ENCODE data around the gene MCF2L.

Gene MCF2L

DNA sequence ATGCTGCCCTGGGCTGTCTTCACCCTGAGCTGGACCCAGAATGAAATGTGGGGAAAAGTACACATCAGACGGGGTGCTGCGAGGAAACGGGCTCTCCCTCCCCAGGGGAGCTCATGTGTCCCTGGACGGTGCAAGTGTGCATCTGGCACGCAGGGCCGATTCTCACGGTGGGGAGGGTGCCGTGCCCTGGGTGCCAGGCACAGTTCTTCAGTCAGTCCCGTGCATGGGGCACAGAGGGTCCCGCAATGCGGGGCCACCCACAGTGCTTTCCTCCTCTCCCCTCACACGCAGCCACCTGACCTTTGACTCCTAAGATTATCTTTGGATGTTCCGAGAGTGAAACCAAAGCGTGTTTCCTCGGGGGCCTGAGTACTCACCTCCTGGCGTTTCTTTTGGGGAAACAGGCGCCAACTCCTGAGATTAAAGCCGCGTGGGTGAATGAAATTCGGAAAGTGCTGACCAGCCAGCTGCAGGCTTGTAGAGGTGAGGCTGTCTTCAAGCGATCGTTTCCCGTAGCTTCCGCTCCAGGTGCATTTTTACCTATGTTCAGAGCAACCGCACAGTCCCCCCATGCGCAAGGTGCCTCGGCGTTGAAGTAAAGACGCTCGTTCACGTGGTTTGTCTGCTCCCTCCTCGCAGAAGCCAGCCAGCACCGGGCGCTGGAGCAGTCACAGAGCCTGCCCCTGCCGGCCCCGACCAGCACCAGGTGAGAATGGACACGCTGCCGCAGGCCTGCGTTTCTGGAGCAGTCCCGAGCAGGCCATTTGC, 119.1 kb downstream of the MCF2L start:
- H3K27ac Mint-ChIP-seq: no peak overlapping the region
- H3K4me3 Mint-ChIP-seq: no peak overlapping the region
- no peaks in the 10 kb centered on the region for H3K4me1 Mint-ChIP-seq (ENCODE audit: low read depth)
- no peaks in the 10 kb centered on the region for H3K9me3 Mint-ChIP-seq
- no peaks in the 10 kb centered on the region for H3K36me3 Mint-ChIP-seq (ENCODE audit: low read depth)
- H3K27me3 Mint-ChIP-seq: no peaks in the 10 kb centered on the region

DNA sequence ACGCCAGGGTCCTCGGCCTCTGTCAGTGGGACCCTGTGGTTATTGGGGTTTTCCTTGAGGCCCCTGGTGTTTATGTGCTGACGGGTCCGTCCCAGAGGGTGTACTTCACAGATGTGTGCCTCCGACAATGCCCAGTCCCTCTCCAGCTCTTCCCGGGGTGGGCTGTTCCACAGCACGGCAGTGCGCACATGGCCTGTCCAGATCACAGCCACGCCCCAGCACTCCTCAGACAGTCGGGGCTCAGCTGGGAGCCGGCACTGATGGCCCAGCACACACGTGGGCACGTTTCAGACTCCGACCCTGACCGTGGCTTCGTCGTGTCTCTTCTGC, 119.6 kb downstream of the MCF2L start:
- no peaks in the 10 kb centered on the region for H3K4me1 Mint-ChIP-seq (ENCODE audit: low read depth)
- no peaks in the 10 kb centered on the region for H3K36me3 Mint-ChIP-seq (ENCODE audit: low read depth)
- H3K27me3 Mint-ChIP-seq: no peaks in the 10 kb centered on the region
- H3K27ac Mint-ChIP-seq: no peak overlapping the region
- no peaks in the 10 kb centered on the region for H3K9me3 Mint-ChIP-seq
- H3K4me3 Mint-ChIP-seq: no peak overlapping the region

DNA sequence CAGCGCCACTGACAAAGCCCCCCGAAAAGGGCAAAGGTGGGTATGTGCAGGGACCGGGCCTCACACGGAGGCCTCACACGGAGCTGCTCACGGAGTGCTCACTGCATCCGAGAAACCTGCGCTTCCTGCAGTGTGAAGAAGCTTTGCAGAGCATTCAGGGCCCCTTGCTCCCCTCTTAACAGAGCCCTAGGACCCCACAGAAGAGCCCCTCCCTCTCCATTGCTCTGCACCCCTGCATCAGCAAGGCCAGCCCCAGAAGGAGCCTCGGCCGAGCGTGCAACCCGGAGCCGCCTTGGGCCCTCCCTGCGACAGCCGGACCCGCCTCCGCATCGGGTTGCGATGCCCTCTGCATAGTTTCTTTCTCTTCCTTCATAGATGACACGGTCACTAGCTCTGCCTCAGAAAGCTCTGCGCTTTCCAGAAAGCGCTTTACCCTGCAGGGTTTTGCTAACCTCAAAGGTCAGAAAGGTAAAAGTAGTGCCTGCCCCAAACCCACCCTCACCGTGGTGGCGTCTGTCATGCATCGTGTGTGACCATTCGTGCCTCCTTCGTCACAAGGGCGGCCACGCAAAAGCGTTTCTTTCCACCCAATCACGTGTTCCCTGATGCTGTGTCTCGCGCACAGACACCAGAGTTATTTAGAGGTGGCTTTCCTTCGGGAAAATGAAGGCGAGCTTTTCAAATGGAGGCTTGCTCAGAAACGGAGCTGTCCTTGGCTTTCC, 120.8 kb downstream of the MCF2L start:
- H3K4me1 Mint-ChIP-seq (ENCODE audit: low read depth): no peaks in the 10 kb centered on the region
- H3K36me3 Mint-ChIP-seq (ENCODE audit: low read depth): no peaks in the 10 kb centered on the region
- H3K27ac Mint-ChIP-seq: no peak overlapping the region
- H3K4me3 Mint-ChIP-seq: no peak overlapping the region
- H3K27me3 Mint-ChIP-seq: no peaks in the 10 kb centered on the region
- no peaks in the 10 kb centered on the region for H3K9me3 Mint-ChIP-seq

DNA sequence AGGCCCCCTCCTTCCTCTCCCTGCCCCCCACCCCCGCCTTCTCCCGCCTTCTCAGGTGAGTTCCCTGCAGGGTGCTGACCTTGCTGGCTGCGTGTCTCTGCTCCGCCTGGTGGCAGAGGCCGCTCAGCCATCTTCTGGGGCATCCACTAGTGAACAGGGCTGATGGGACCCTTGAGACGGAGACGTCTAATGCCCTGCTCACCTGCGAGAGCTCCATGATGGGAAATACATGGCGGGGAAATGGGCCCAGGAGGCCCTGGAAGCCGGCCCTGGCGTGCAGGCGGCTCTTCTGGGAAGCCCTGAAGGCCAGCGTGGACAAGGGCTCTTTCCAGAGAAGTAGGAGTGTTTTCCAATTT, 121.4 kb downstream of the MCF2L start:
- Mint-ChIP-seq H3K4me3 (no peak overlapping the region), H3K9me3 (no peaks in the 10 kb centered on the region), H3K27ac (no peak overlapping the region), H3K36me3 (ENCODE audit: low read depth) (no peaks in the 10 kb centered on the region), H3K4me1 (ENCODE audit: low read depth) (no peaks in the 10 kb centered on the region), H3K27me3 (no peaks in the 10 kb centered on the region)

DNA sequence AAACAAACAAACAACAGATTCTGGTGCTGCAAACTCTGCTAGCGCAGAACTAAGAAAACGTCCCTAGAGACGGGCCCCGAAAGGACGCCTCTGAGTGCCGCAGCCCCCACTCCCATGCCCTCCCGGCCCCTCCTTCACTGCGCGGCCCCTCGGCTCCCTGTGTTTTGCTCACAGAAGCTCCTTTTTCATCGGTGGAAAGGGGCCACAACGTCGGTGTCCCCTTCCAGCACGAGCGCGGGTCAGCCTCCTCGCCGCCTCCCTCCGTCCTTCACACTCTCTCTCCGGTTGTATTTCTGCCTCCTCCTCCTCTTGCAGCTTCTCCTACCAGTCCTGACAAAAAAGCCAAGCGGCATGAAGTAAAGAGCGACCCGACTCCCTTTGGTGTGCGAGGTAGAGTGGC, 121.8 kb downstream of the MCF2L start:
- H3K9me3 Mint-ChIP-seq: no peaks in the 10 kb centered on the region
- no peak overlapping the region for H3K27ac Mint-ChIP-seq
- no peaks in the 10 kb centered on the region for H3K36me3 Mint-ChIP-seq (ENCODE audit: low read depth)
- no peaks in the 10 kb centered on the region for H3K27me3 Mint-ChIP-seq
- no peak overlapping the region for H3K4me3 Mint-ChIP-seq
- no peaks in the 10 kb centered on the region for H3K4me1 Mint-ChIP-seq (ENCODE audit: low read depth)

DNA sequence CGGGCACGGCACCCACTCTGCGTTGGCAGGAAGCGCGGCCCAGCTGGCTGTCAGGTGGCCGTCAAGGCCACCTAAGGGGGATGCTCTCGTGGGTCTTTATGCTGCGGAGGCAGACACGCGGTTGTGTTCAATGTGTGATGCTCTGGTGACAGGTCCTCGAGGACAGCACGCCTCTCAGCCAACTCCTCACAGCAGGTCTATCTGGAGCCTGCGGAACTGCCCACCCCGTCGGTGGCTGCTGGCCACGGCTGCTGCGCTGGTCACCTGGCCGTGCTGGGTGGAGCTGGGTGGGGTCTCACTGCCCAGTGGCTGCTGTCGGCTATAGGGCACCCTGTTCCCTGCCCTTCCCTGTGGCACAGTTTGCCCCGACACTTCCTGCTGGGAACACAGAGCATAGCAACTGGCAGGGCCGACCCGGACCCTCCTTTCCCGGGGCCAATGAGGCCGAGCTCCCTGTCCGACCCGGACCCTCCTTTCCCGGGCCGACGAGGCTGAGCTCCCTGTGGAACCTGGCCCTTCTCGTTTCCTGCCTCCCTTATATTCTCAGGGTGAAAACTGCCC, 122.3 kb downstream of the MCF2L start:
- H3K27me3 Mint-ChIP-seq: no peaks in the 10 kb centered on the region
- H3K27ac Mint-ChIP-seq: no peak overlapping the region
- no peaks in the 10 kb centered on the region for H3K4me1 Mint-ChIP-seq (ENCODE audit: low read depth)

DNA sequence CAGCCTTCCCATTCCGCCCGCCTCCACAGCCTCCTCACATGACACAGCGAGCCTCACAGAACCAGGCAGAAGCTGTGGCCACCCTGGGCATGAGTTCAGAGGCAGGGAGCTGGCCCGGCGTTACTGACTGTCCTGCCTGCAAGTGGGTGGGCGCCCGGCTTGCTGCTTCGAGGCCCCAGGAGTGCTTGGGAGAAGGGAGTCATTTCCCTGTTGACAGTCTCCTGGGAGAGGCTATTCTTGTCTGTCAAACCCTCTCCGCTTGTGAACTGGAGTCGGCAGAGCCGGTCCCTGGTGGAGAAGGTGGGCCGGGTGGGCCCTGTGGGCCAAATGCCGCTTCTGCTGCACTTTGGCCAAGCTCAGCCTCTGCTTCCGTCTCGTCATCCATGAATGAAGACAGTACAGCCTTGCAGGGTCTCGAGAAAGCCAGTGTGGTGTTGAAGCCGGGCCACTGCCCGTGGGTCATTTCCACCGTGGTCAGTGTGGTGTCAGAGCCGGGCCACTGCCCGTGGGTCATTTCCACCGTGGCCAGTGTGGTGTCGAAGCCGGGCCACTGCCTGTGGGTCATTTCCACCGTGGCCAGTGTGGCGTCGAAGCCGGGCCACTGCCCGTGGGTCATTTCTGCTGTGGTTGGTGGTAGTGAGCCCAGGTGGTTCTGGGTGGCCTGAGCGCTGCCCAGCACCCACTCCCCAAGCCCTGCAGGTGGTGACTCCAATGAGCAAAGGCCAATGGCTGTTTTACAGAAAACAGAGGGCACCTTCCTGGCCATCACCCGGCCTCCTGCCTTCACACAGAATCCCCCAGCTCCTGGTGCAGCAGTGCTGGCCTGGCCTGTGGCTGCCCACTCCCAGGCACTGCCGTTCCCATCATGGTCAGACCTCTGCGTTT, 123.1 kb downstream of the MCF2L start:
- H3K36me3 Mint-ChIP-seq (ENCODE audit: low read depth): no peaks in the 10 kb centered on the region
- H3K27me3 Mint-ChIP-seq: no peaks in the 10 kb centered on the region
- H3K4me3 Mint-ChIP-seq: no peak overlapping the region
- no peaks in the 10 kb centered on the region for H3K9me3 Mint-ChIP-seq
- no peaks in the 10 kb centered on the region for H3K4me1 Mint-ChIP-seq (ENCODE audit: low read depth)
- H3K27ac Mint-ChIP-seq: no peak overlapping the region

More for the DNA sequence above, 122.3 kb downstream of the MCF2L start:
- H3K36me3 Mint-ChIP-seq (ENCODE audit: low read depth): no peaks in the 10 kb centered on the region
- no peak overlapping the region for H3K4me3 Mint-ChIP-seq
- H3K9me3 Mint-ChIP-seq: no peaks in the 10 kb centered on the region

DNA sequence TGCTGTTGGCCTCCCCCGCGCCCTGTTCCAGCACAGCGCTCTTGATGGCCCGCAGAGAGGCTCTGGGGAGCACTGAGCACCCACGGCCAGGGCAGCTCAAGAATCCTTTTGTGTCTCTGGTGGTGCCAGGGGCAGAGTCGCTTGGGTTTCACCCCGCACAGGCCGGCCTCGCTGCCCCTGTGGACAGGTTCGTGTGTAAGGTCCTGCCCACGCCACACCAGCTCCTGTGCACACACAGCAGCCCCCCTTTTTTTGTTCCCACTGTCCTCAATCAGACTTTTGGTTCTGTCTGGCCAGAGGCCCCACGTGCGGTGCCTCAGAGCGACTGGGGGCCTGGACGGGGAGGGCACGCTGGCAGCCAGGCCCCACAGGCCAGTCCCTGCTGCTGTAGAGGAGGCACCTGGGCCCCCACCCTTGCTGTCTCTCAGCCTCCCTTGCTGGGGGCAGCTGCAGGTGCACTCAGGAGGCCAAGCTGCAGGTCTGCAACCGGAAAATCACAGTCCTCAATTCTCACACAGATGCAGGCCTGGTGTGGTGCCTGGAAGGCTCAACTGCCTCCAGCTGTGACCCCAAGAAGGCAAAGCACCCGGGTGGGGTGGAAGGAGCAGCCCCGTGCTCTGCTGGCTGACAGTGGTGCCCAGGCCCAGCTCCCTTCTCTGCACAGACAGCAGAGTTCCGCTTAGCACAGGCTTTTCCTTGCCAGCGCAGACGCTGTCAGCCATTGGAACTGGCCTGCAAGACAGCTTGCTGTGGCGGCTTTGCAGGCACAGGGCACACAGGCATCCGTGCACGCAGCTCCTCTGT, 124.0 kb downstream of the MCF2L start:
- Mint-ChIP-seq H3K27me3 (no peaks in the 10 kb centered on the region), H3K9me3 (no peaks in the 10 kb centered on the region), H3K36me3 (ENCODE audit: low read depth) (no peaks in the 10 kb centered on the region), H3K27ac (no peak overlapping the region), H3K4me1 (ENCODE audit: low read depth) (no peaks in the 10 kb centered on the region), H3K4me3 (no peak overlapping the region)

DNA sequence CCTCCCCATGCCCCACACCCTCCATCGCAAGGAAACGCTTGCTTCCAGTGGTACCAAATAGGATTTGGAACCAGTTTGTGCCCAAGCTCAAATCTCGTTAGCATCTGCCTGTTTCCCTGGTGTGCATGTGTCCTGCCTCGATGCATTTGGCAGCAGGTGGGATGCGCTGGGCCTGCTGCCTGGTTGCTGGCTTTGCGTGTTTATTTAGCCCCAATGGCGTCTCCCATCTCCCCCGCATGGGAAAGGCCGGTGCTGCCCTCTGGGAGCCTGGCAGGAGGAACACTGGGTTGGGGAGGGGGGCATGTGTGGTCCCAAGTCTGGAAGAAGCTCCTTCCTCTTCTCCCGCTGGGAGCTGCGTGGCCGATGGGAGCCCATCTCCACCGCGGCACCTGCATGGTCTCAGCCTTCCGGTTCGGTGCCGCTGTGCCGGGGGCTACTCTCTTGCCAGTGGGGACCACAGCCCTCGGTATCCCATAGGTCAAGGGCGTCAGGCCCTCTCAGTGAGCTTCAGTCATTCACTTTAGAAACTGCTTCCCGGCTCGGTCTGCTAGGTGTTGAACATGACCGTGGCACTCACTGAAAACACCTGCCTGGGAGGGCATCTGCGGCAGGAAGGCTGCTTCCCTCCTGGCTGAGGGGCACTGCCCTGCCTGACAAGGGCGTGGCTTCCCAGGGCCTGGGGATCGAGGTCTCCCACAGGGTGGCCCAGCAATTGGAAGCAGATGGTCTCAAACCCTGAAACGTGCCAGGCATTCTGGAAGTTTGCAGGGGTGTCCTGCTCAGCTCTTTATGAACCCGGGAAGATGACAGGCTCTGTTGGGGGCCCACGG, 124.8 kb downstream of the MCF2L start:
- Mint-ChIP-seq H3K27me3 (no peaks in the 10 kb centered on the region), H3K27ac (no peak overlapping the region), H3K9me3 (no peaks in the 10 kb centered on the region), H3K4me1 (ENCODE audit: low read depth) (no peaks in the 10 kb centered on the region), H3K4me3 (no peak overlapping the region), H3K36me3 (ENCODE audit: low read depth) (no peaks in the 10 kb centered on the region)

DNA sequence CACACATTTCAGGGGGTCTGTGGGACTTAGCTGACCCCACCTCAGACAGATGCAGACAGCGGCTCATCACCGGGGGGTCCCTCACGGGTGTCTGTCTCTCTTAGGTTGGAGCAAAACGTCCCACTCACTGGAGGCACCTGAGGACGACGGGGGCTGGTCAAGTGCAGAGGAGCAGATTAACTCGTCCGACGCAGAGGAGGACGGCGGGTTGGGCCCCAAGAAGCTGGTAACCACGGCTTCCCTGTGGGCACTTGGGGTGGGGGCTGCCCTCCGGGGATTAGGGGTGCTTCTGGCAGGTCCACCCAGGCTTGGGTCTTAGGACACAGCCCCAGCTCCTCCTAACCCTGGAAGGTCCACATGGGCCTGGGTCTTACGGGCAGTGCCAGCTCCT, 125.4 kb downstream of the MCF2L start:
- H3K27ac Mint-ChIP-seq: no peak overlapping the region
- H3K27me3 Mint-ChIP-seq: no peaks in the 10 kb centered on the region
- H3K4me1 Mint-ChIP-seq (ENCODE audit: low read depth): no peaks in the 10 kb centered on the region
- no peaks in the 10 kb centered on the region for H3K36me3 Mint-ChIP-seq (ENCODE audit: low read depth)
- no peak overlapping the region for H3K4me3 Mint-ChIP-seq
- no peaks in the 10 kb centered on the region for H3K9me3 Mint-ChIP-seq

DNA sequence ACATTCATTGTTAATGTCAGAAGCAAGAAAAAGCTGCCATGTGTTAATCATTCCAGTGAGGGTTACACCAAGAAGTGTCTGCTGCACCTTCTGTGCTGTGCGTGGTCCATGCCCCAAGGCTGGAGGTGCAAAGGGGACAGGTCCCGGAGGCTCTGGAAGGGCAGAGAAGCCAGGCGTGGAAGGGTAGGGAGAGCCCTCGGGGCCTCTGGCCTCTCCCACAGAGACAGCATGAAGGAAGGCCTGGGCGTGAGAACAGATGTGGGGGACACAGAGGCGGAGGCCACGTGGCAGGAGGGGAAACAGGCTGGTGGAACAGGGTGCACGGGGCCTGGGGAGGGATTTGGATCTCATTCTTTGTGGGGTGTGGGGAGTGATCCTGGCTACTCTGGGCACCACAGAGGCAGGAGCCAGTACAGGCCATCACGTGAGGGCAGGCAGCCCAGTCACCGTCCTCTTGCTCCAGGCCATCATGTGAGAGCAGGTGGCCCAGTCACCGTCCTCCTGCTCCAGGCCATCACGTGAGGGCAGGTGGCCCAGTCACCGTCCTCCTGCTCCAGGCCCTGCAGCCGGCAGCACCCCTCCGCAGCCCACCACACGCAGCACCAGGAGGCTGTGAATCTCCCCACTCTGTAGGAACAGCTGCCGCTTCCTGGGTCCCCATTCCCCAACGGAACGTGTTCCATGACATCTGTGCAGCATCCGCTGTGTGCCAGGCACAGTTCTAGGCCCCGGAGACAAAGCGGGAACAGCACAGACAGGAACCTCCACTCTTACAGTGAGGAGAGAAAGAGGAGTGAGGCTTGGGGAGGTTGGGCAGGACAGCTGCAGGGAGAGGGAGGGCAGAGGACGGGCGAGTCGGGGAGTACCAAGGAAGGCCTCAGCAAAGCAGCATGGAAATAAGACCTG, 126.4 kb downstream of the MCF2L start:
- Mint-ChIP-seq H3K4me3 (no peak overlapping the region), H3K9me3 (no peaks in the 10 kb centered on the region), H3K27me3 (no peaks in the 10 kb centered on the region), H3K4me1 (ENCODE audit: low read depth) (no peaks in the 10 kb centered on the region), H3K36me3 (ENCODE audit: low read depth) (no peaks in the 10 kb centered on the region), H3K27ac (no peak overlapping the region)

DNA sequence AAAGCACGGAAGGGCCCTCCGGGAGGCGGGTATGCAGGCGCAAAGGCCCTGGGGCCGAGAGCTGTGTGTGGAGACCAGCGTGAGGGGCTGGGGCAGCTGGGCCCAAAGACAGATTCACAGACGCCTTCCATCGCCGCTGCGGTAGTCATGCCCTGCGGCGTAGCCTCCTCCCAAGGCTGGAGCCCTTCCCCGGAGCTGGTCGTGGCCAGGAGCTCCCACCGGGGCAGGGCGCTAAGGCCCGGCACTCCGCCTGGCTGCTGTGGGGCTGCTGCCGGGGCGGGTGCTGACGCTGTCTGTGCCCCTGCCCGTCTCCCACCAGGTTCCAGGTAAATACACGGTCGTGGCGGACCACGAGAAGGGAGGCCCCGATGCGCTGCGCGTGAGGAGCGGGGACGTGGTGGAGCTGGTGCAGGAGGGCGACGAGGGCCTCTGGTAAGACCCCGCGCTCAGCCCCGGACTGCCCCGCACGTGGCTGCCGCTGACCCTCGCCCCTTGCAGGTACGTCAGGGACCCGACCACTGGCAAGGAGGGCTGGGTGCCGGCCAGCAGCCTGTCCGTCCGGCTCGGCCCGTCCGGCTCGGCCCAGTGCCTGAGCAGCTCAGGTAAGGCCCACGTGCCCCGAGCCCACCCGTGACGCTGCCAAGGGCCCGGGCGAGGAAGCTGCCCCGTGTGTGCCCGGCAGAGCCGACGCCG, 127.2 kb downstream of the MCF2L start:
- no peaks in the 10 kb centered on the region for H3K4me1 Mint-ChIP-seq (ENCODE audit: low read depth)
- H3K27me3 Mint-ChIP-seq: no peaks in the 10 kb centered on the region
- no peaks in the 10 kb centered on the region for H3K9me3 Mint-ChIP-seq
- no peaks in the 10 kb centered on the region for H3K36me3 Mint-ChIP-seq (ENCODE audit: low read depth)
- H3K27ac Mint-ChIP-seq: no peak overlapping the region
- H3K4me3 Mint-ChIP-seq: no peak overlapping the region

Data from stimulated activated naive CD8-positive, alpha-beta T cell treated with anti-CD3 and anti-CD28 coated beads, Interleukin-15, Interleukin-2, amounts not matched to agents 100 ng/mL and 50 ng/mL, for 24 hours (primary cell).